GM12873 (cell line): ENCODE data around the gene OR5AR1.

ENCODE experiments used
- CTCF ChIP-seq: IDR thresholded peaks from 2 replicates; pipeline ENCODE4 v1.5.1; 2012; ENCODE audit warnings: low read depth, mild to moderate bottlenecking, moderate library complexity, low read length, control low read depth; ENCODE audit not compliant: insufficient read depth; ENCODE audit errors: missing control alignments

The OR5AR1 gene

GRCh38 chr11:56705784-56706396 is 42.4 kb downstream of the OR5AR1 start:
- no peak for TF ChIP-seq CTCF

GRCh38 chr11:56706486-56706885 is 43.0 kb downstream of the OR5AR1 start:
- no peak for TF ChIP-seq CTCF

GRCh38 chr11:56714206-56714605 is 50.7 kb downstream of the OR5AR1 start:
- TF ChIP-seq CTCF: no peak
